ENCODE data around the gene C3orf20.

The C3orf20 gene

DNA sequence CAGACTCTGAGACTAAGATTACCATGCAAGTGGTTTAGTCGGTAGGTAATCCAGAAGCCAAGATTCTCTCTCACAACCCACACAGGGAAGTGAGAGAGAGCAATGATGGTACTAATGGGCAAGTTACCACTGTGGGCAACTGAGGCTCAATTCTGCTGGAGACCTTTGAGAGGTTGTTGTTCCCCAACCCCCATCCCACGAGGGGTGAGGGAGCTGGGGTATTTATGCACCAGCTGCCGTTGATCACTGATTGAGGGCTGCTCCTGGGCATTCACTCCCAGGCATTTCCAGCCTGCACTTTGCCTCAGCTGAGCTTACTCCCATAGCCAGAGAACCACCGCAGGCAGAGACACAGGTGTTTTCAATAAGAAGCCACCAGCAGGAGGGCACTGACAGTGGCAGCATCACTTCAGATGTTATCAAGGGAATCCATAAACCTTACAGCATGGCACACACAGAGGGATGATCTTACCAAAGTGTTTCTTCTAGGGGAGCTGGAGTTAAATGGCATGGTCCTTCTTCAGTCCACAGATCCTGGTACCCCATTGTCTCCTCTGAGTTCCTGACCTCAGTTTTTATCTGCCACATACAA, 38.3 kb upstream of the C3orf20 start:
- TF ChIP-seq, protein P1, sequence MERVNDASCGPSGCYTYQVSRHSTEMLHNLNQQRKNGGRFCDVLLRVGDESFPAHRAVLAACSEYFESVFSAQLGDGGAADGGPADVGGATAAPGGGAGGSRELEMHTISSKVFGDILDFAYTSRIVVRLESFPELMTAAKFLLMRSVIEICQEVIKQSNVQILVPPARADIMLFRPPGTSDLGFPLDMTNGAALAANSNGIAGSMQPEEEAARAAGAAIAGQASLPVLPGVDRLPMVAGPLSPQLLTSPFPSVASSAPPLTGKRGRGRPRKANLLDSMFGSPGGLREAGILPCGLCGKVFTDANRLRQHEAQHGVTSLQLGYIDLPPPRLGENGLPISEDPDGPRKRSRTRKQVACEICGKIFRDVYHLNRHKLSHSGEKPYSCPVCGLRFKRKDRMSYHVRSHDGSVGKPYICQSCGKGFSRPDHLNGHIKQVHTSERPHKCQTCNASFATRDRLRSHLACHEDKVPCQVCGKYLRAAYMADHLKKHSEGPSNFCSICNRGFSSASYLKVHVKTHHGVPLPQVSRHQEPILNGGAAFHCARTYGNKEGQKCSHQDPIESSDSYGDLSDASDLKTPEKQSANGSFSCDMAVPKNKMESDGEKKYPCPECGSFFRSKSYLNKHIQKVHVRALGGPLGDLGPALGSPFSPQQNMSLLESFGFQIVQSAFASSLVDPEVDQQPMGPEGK (CRISPR knock-in tag; IDR thresholded peaks at IDR 0.05; ENCODE audit: borderline replicate concordance): no peak
- TF ChIP-seq TCF4 (CRISPR knock-in tag; IDR thresholded peaks at IDR 0.05; ENCODE audit: borderline replicate concordance) (no peak), GLIS3 (CRISPR knock-in tag; IDR thresholded peaks at IDR 0.05) (no peak), ZC3H10 (CRISPR knock-in tag; IDR thresholded peaks at IDR 0.05) (no peak), CSDC2 (CRISPR knock-in tag; IDR thresholded peaks at IDR 0.05) (no peak), ZNF8 (CRISPR knock-in tag; IDR thresholded peaks at IDR 0.05) (no peak), TOX (CRISPR knock-in tag; IDR thresholded peaks at IDR 0.05; ENCODE audit: borderline replicate concordance) (no peak), RARB (CRISPR knock-in tag; IDR thresholded peaks at IDR 0.05) (no peak), ISL1 (CRISPR knock-in tag; IDR thresholded peaks at IDR 0.05) (no peak), OSR1 (CRISPR knock-in tag; IDR thresholded peaks at IDR 0.05) (no peak), ESRRG (CRISPR knock-in tag; IDR thresholded peaks at IDR 0.05) (no peak), PPARA (CRISPR knock-in tag; IDR thresholded peaks at IDR 0.05; ENCODE audit: borderline replicate concordance) (no peak), ZNF70 (CRISPR knock-in tag; IDR thresholded peaks at IDR 0.05) (no peak), SNAI2 (CRISPR knock-in tag; IDR thresholded peaks at IDR 0.05) (no peak)
- TF ChIP-seq, protein P2, sequence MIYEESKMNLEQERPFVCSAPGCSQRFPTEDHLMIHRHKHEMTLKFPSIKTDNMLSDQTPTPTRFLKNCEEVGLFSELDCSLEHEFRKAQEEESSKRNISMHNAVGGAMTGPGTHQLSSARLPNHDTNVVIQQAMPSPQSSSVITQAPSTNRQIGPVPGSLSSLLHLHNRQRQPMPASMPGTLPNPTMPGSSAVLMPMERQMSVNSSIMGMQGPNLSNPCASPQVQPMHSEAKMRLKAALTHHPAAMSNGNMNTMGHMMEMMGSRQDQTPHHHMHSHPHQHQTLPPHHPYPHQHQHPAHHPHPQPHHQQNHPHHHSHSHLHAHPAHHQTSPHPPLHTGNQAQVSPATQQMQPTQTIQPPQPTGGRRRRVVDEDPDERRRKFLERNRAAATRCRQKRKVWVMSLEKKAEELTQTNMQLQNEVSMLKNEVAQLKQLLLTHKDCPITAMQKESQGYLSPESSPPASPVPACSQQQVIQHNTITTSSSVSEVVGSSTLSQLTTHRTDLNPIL (CRISPR knock-in tag; IDR thresholded peaks at IDR 0.05; ENCODE audit: low read depth): no peak
- TF ChIP-seq, protein P3, sequence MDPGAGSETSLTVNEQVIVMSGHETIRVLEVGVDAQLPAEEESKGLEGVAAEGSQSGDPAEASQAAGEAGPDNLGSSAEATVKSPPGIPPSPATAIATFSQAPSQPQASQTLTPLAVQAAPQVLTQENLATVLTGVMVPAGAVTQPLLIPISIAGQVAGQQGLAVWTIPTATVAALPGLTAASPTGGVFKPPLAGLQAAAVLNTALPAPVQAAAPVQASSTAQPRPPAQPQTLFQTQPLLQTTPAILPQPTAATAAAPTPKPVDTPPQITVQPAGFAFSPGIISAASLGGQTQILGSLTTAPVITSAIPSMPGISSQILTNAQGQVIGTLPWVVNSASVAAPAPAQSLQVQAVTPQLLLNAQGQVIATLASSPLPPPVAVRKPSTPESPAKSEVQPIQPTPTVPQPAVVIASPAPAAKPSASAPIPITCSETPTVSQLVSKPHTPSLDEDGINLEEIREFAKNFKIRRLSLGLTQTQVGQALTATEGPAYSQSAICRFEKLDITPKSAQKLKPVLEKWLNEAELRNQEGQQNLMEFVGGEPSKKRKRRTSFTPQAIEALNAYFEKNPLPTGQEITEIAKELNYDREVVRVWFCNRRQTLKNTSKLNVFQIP (CRISPR knock-in tag; IDR thresholded peaks at IDR 0.05; ENCODE audit: borderline replicate concordance, low read depth): no peak
- TF ChIP-seq, protein P4, sequence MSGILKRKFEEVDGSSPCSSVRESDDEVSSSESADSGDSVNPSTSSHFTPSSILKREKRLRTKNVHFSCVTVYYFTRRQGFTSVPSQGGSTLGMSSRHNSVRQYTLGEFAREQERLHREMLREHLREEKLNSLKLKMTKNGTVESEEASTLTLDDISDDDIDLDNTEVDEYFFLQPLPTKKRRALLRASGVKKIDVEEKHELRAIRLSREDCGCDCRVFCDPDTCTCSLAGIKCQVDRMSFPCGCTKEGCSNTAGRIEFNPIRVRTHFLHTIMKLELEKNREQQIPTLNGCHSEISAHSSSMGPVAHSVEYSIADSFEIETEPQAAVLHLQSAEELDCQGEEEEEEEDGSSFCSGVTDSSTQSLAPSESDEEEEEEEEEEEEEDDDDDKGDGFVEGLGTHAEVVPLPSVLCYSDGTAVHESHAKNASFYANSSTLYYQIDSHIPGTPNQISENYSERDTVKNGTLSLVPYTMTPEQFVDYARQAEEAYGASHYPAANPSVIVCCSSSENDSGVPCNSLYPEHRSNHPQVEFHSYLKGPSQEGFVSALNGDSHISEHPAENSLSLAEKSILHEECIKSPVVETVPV (CRISPR knock-in tag; IDR thresholded peaks at IDR 0.05): no peak
- ATAC-seq: no peak

DNA sequence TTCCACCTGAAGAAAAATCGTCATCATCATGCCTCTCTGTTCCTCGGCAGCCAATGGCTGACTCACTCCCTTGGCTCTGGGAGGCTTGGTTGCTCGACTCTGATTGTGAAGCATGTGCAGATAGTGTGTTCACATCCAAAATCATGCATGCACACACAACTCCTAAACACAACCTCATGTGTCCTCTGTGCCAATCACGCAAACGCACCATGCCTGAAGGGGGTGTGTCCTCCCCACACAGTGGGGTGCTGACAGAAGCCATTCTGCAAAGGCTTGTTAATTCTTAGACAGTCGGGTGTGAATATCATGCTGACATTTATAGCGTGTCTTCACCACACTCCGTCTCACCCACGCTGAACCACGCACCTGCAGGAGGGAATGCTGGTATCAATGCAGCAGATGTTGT, 34.8 kb upstream of the C3orf20 start:
- no peak for ATAC-seq
- TF ChIP-seq RARB (CRISPR knock-in tag; IDR thresholded peaks at IDR 0.05): no peak
- TF ChIP-seq ZNF8 (CRISPR knock-in tag; IDR thresholded peaks at IDR 0.05): no peak
- TF ChIP-seq ISL1 (CRISPR knock-in tag; IDR thresholded peaks at IDR 0.05): no peak
- no peak for TF ChIP-seq ZNF70 (CRISPR knock-in tag; IDR thresholded peaks at IDR 0.05)
- no peak for TF ChIP-seq GLIS3 (CRISPR knock-in tag; IDR thresholded peaks at IDR 0.05)
- TF ChIP-seq ZFP3 (CRISPR knock-in tag; IDR thresholded peaks at IDR 0.05): no peak
- TF ChIP-seq CSDC2 (CRISPR knock-in tag; IDR thresholded peaks at IDR 0.05): no peak
- no peak for TF ChIP-seq OSR1 (CRISPR knock-in tag; IDR thresholded peaks at IDR 0.05)
- no peak for TF ChIP-seq ESRRG (CRISPR knock-in tag; IDR thresholded peaks at IDR 0.05)
- no peak for TF ChIP-seq ZC3H10 (CRISPR knock-in tag; IDR thresholded peaks at IDR 0.05)
- no peak for TF ChIP-seq ZNF565 (CRISPR knock-in tag; conservative IDR thresholded peaks at IDR 0.05; ENCODE audit: low read depth)
- TF ChIP-seq SNAI2 (CRISPR knock-in tag; IDR thresholded peaks at IDR 0.05): no peak
- TF ChIP-seq, protein P3 (CRISPR knock-in tag; IDR thresholded peaks at IDR 0.05; ENCODE audit: borderline replicate concordance, low read depth): no peak
- TF ChIP-seq, protein P1 (CRISPR knock-in tag; IDR thresholded peaks at IDR 0.05; ENCODE audit: borderline replicate concordance): no peak
- TF ChIP-seq TCF4 (CRISPR knock-in tag; IDR thresholded peaks at IDR 0.05; ENCODE audit: borderline replicate concordance): no peak
- TF ChIP-seq, protein P2 (CRISPR knock-in tag; IDR thresholded peaks at IDR 0.05; ENCODE audit: low read depth): no peak
- TF ChIP-seq, protein P5, sequence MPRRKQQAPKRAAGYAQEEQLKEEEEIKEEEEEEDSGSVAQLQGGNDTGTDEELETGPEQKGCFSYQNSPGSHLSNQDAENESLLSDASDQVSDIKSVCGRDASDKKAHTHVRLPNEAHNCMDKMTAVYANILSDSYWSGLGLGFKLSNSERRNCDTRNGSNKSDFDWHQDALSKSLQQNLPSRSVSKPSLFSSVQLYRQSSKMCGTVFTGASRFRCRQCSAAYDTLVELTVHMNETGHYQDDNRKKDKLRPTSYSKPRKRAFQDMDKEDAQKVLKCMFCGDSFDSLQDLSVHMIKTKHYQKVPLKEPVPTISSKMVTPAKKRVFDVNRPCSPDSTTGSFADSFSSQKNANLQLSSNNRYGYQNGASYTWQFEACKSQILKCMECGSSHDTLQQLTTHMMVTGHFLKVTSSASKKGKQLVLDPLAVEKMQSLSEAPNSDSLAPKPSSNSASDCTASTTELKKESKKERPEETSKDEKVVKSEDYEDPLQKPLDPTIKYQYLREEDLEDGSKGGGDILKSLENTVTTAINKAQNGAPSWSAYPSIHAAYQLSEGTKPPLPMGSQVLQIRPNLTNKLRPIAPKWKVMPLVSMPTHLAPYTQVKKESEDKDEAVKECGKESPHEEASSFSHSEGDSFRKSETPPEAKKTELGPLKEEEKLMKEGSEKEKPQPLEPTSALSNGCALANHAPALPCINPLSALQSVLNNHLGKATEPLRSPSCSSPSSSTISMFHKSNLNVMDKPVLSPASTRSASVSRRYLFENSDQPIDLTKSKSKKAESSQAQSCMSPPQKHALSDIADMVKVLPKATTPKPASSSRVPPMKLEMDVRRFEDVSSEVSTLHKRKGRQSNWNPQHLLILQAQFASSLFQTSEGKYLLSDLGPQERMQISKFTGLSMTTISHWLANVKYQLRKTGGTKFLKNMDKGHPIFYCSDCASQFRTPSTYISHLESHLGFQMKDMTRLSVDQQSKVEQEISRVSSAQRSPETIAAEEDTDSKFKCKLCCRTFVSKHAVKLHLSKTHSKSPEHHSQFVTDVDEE (CRISPR knock-in tag; IDR thresholded peaks at IDR 0.05): no peak
- TF ChIP-seq PPARA (CRISPR knock-in tag; IDR thresholded peaks at IDR 0.05; ENCODE audit: borderline replicate concordance): no peak
- TF ChIP-seq, protein P4 (CRISPR knock-in tag; IDR thresholded peaks at IDR 0.05): no peak
- TF ChIP-seq ZFP30 (CRISPR knock-in tag; IDR thresholded peaks at IDR 0.05): no peak
